NCI-H2171 (cell line): ENCODE results near the gene MUSTN1.

Source experiments
- DNase-seq: peaks from one replicate; lab custom pipeline; 2025; lab: John Stamatoyannopoulos, UW

Gene MUSTN1

GRCh38 chr3:52784931-52785590 lies 49.8 kb downstream of the MUSTN1 start:
- no peak for DNase-seq

GRCh38 chr3:52784021-52784621 lies 50.7 kb downstream of the MUSTN1 start:
- no peak for DNase-seq

- DNase-seq: no peak
Observed at GRCh38 chr3:52783211-52783555, 51.6 kb downstream of the MUSTN1 start.
